Measurements from ENCODE around the gene ADAP2.
"Not testable (repeated sequence)": the region's sequence is repeated elsewhere in the genome, so short reads cannot be mapped to it uniquely, and the experiment has no call there.

DNA sequence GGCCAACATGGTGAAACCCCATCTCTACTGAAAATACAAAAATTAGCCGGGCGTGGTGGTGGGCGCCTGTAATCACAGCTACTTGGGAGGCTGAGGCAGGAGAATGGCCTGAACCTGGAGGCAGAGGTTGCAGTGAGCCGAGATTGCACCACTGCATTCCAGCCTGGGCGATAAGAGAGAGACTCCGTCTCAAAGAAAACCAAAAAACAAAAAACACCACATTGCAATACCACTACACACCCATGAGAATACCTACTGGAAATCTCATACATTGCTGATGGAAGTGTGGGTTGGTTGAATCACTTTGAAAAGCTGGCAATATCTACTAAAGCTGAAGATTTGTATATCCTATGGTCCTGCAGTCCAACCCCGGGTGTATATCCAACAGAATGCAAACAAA is 11.6 kb upstream of the ADAP2 start:
- TF ChIP-seq, protein P1, sequence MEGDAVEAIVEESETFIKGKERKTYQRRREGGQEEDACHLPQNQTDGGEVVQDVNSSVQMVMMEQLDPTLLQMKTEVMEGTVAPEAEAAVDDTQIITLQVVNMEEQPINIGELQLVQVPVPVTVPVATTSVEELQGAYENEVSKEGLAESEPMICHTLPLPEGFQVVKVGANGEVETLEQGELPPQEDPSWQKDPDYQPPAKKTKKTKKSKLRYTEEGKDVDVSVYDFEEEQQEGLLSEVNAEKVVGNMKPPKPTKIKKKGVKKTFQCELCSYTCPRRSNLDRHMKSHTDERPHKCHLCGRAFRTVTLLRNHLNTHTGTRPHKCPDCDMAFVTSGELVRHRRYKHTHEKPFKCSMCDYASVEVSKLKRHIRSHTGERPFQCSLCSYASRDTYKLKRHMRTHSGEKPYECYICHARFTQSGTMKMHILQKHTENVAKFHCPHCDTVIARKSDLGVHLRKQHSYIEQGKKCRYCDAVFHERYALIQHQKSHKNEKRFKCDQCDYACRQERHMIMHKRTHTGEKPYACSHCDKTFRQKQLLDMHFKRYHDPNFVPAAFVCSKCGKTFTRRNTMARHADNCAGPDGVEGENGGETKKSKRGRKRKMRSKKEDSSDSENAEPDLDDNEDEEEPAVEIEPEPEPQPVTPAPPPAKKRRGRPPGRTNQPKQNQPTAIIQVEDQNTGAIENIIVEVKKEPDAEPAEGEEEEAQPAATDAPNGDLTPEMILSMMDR (IDR thresholded peaks at IDR 0.05), result not testable (repeated sequence)
- not testable (repeated sequence) for TF ChIP-seq POLR2A, EP300 (IDR thresholded peaks at IDR 0.05)

Data from ovary (tissue), 3 donors.